RWPE2 (cell line): ENCODE data around the gene S1PR4.

ENCODE experiments used
- ATAC-seq: fragments of 200-7000 bp; cut with Tn5 transposase; 3 replicates; pipeline ENCODE4 v1.9.1; 2021; ENCODE audit warnings: low read depth
- DNase-seq: peaks from one replicate; pipeline ENCODE4 v3.0.0-alpha.2; 2020; ENCODE audit warnings: low spot score
- H3K27ac ChIP-seq: fragments of 450-650 bp; 2 replicates; pipeline ENCODE4 v1.5.1; 2017; ENCODE audit warnings: mild to moderate bottlenecking; ENCODE audit not compliant: poor library complexity, severe bottlenecking
- H3K27me3 ChIP-seq: fragments of 250-450 bp; sonication (Bioruptor Pico); 2 replicates; pipeline ENCODE4 v1.5.1; 2021; ENCODE audit warnings: mild to moderate bottlenecking, moderate library complexity; ENCODE audit not compliant: insufficient read depth, poor library complexity, severe bottlenecking
- H3K36me3 ChIP-seq: fragments of 250-450 bp; sonication (Bioruptor Pico); 2 replicates; pipeline ENCODE4 v1.5.1; 2020; ENCODE audit warnings: low read depth, mild to moderate bottlenecking, moderate library complexity
- H3K4me1 ChIP-seq: fragments of 250-450 bp; sonication (Bioruptor Pico); 2 replicates; pipeline ENCODE4 v1.5.1; 2021; ENCODE audit warnings: mild to moderate bottlenecking, moderate library complexity; ENCODE audit not compliant: insufficient read depth, poor library complexity, severe bottlenecking
- H3K4me3 ChIP-seq: fragments of 250-450 bp; sonication (Bioruptor Pico); 2 replicates; pipeline ENCODE4 v1.5.1; 2021; ENCODE audit warnings: mild to moderate bottlenecking, moderate library complexity; ENCODE audit not compliant: severe bottlenecking
- H3K9me3 ChIP-seq: fragments of 250-450 bp; sonication (Bioruptor Pico); 2 replicates; pipeline ENCODE4 v1.5.1; 2021; ENCODE audit warnings: mild to moderate bottlenecking, moderate library complexity; ENCODE audit not compliant: severe bottlenecking
- TF ChIP-seq, protein P1 (sequence below): fragments of 450-650 bp; IDR thresholded peaks from one replicate; pipeline ENCODE4 v1.5.1; 2017; ENCODE audit warnings: mild to moderate bottlenecking, moderate library complexity; ENCODE audit not compliant: poor library complexity, severe bottlenecking

S1PR4 gene

DNA sequence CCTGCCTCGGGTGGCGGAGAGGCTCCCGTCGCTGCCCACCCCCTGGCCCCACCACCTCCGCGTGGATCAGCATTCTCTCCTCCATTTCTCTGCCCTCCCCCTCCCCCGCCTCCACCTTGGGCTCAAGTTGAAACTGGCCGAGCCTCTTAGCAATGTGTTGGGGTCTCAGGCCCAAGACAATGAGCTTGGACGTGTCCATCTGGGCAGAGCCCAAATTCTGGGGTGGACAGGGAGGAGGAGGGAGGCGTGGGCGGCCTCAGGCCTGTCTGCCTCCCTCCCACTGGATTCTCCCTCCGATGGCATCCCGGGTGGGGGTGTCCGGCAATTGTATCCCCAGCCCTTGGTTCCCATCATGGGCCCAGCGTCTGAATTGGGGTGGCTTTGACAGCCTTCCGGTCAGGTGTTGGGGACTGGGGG, 47.1 kb downstream of the S1PR4 start:
- no peaks in the 10 kb centered on the region for H3K4me1 ChIP-seq
- H3K4me3 ChIP-seq: no peak overlapping the region
- H3K27me3 ChIP-seq: peaks cover 41% of the 10 kb centered on the region
- no peaks in the 10 kb centered on the region for H3K36me3 ChIP-seq
- DNase-seq (no peak), ATAC-seq (no peak)
- no peak overlapping the region for H3K27ac ChIP-seq
- TF ChIP-seq, protein P1, sequence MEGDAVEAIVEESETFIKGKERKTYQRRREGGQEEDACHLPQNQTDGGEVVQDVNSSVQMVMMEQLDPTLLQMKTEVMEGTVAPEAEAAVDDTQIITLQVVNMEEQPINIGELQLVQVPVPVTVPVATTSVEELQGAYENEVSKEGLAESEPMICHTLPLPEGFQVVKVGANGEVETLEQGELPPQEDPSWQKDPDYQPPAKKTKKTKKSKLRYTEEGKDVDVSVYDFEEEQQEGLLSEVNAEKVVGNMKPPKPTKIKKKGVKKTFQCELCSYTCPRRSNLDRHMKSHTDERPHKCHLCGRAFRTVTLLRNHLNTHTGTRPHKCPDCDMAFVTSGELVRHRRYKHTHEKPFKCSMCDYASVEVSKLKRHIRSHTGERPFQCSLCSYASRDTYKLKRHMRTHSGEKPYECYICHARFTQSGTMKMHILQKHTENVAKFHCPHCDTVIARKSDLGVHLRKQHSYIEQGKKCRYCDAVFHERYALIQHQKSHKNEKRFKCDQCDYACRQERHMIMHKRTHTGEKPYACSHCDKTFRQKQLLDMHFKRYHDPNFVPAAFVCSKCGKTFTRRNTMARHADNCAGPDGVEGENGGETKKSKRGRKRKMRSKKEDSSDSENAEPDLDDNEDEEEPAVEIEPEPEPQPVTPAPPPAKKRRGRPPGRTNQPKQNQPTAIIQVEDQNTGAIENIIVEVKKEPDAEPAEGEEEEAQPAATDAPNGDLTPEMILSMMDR: no peak
- no peaks in the 10 kb centered on the region for H3K9me3 ChIP-seq

DNA sequence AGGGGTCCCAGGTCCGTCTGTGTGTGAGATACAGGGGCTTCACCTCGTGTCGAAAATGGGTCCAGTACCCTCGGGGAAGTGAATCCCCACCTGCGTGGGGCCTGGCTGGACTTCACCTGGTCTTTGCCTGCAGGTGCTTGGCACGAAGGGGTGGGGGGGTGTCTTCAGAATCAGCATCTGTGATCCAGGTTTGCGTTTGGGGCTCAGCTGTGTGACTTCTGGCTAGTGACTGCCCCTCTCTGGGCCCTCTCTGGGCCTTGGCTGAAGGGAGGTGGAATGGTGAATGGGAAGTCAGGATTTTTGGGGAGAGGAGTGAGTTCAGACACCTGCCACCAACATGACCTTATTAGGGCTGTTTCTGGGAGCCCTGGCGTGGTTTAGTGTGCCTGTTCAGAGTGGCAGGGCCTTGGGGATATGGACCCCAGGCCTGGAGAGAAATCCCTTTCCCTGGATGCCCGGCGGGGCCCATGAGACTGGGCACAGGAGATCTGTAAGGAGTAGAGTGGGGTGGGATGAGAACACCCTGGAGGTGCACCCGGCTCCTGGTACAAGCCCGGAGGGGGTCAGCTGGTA, 48.6 kb downstream of the S1PR4 start:
- Histone ChIP-seq H3K9me3 (no peaks in the 10 kb centered on the region), H3K27me3 (peaks cover 41% of the 10 kb centered on the region), H3K4me1 (no peaks in the 10 kb centered on the region), H3K4me3 (no peak overlapping the region), H3K36me3 (no peaks in the 10 kb centered on the region), H3K27ac (no peak overlapping the region)
- TF ChIP-seq, protein P1: no peak
- ATAC-seq (no peak), DNase-seq (no peak)

DNA sequence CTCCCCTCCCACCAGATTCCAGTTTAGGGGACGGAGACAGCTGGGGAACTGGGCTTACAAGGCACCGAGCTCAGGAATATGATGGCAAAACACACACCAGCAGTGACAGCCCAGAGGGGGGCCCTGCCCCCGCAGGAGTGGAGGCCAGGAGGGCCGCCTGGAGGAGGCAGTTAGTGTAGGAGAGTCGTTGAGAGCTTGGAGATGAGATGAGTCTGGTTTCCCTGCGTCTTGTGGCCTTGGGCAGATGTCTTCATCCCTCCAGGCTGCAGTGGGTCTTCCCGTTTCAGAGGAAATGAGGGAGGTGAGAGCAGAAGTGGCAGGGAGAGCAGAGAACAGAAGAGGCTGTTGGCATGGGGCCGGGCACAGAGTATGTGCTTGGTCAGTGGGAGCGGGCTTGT, 50.8 kb downstream of the S1PR4 start:
- TF ChIP-seq, protein P1: no peak
- ATAC-seq (no peak), DNase-seq (no peak)
- no peaks in the 10 kb centered on the region for H3K9me3 ChIP-seq
- no peaks in the 10 kb centered on the region for H3K36me3 ChIP-seq
- no peak overlapping the region for H3K4me3 ChIP-seq
- peaks cover 33% of the 10 kb centered on the region for H3K27me3 ChIP-seq
- no peaks in the 10 kb centered on the region for H3K4me1 ChIP-seq
- no peak overlapping the region for H3K27ac ChIP-seq
